Neural crest cell (in vitro differentiated cells): ENCODE results near the gene SLC26A8. TPM values are rescaled to one million over a fixed set of nuclear protein-coding genes. Genes with fewer than 3 reads are reported as not detected.

Experiments used
- DNase-seq: peaks from one replicate; pipeline ENCODE4 v3.0.0; 2021; ENCODE audit warnings: low read depth, mixed read lengths, low spot score
- H3K27ac Mint-ChIP-seq: one replicate; pipeline ENCODE4 v1.8.0; 2021; ENCODE audit warnings: mild to moderate bottlenecking, mixed read lengths; ENCODE audit not compliant: unreplicated experiment
- H3K27me3 Mint-ChIP-seq: 2 replicates; pipeline ENCODE4 v1.8.0; 2021; ENCODE audit warnings: low read depth, mild to moderate bottlenecking, mixed read lengths
- H3K36me3 Mint-ChIP-seq: 2 replicates; pipeline ENCODE4 v1.8.0; 2021; ENCODE audit warnings: low read depth, mild to moderate bottlenecking, mixed read lengths
- H3K4me1 Mint-ChIP-seq: 2 replicates; pipeline ENCODE4 v1.8.0; 2021; ENCODE audit warnings: mixed read lengths
- H3K4me3 Mint-ChIP-seq: one replicate; pipeline ENCODE4 v1.8.0; 2021; ENCODE audit warnings: mild to moderate bottlenecking, mixed read lengths
- H3K9me3 Mint-ChIP-seq: 2 replicates; pipeline ENCODE4 v1.8.0; 2021; ENCODE audit warnings: mixed read lengths
- CTCF ChIP-seq: fragments of 200-600 bp; sonication (generic); conservative IDR thresholded peaks from 2 replicates; pipeline ENCODE4 v1.5.0; 2021; ENCODE audit warnings: antibody characterized with exemption, mild to moderate bottlenecking
- total RNA-seq: library from RNA; stranded (reverse); gene quantifications from 2 replicates; pipeline ENCODE4 v1.2.1, GENCODE V29; 2021

The SLC26A8 gene
- total RNA-seq, 1 donor from 2014 or later = 0.33 TPM

- Mint-ChIP-seq H3K27ac (no peak overlapping the region), H3K4me3 (peak overlapping the region; percentile 35), H3K36me3 (peaks cover 3% of the 10 kb centered on the region)
Observed at GRCh38 chr6:36032261-36032660, 7.8 kb upstream of the SLC26A8 start.

GRCh38 chr6:36029464-36029863, 5.0 kb upstream of the SLC26A8 start:
- Mint-ChIP-seq H3K4me1 (peaks cover 32% of the 10 kb centered on the region), H3K27ac (no peak overlapping the region), H3K4me3 (peak overlapping the region; percentile 92), H3K9me3 (peaks cover 4% of the 10 kb centered on the region), H3K27me3 (peaks cover 22% of the 10 kb centered on the region), H3K36me3 (peaks cover 3% of the 10 kb centered on the region)
- no peak for DNase-seq
- no peak for TF ChIP-seq CTCF

More at GRCh38 chr6:36032261-36032660, 7.8 kb upstream of the SLC26A8 start:
- peaks cover 4% of the 10 kb centered on the region for H3K27me3 Mint-ChIP-seq
- TF ChIP-seq CTCF = no peak
- peaks cover 25% of the 10 kb centered on the region for H3K4me1 Mint-ChIP-seq
- H3K9me3 Mint-ChIP-seq = peaks cover 3% of the 10 kb centered on the region
- no peak for DNase-seq

- peak overlapping the region; percentile 81 for H3K27ac Mint-ChIP-seq
- peak overlapping the region; percentile 92 for H3K4me3 Mint-ChIP-seq
- peaks cover 36% of the 10 kb centered on the region for H3K4me1 Mint-ChIP-seq
- peak; percentile 12 for DNase-seq
- peaks cover 3% of the 10 kb centered on the region for H3K36me3 Mint-ChIP-seq
- TF ChIP-seq CTCF = no peak
- peaks cover 25% of the 10 kb centered on the region for H3K27me3 Mint-ChIP-seq
- H3K9me3 Mint-ChIP-seq = peaks cover 4% of the 10 kb centered on the region
Observed at GRCh38 chr6:36028877-36029324, 4.5 kb upstream of the SLC26A8 start.

GRCh38 chr6:36028088-36028876, 3.8 kb upstream of the SLC26A8 start:
- H3K4me1 Mint-ChIP-seq = peaks cover 39% of the 10 kb centered on the region
- TF ChIP-seq CTCF = no peak
- H3K27me3 Mint-ChIP-seq = peaks cover 28% of the 10 kb centered on the region
- peak overlapping the region; percentile 81 for H3K27ac Mint-ChIP-seq
- peak overlapping the region; percentile 92 for H3K4me3 Mint-ChIP-seq
- peak; percentile 25 for DNase-seq
- H3K9me3 Mint-ChIP-seq = peaks cover 4% of the 10 kb centered on the region
- H3K36me3 Mint-ChIP-seq = peaks cover 3% of the 10 kb centered on the region

- Mint-ChIP-seq H3K27me3 (peaks cover 28% of the 10 kb centered on the region), H3K36me3 (peaks cover 3% of the 10 kb centered on the region), H3K4me3 (peak within 1 kb of the TSS; percentile 92)
Observed at GRCh38 chr6:36027501-36028087, 3.2 kb upstream of the SLC26A8 start, which contains the start of gene MAPK14. MAPK14 (plus strand) TSS chr6:36027808; CDS start chr6:36028158, 350 bp downstream.

More at GRCh38 chr6:36027501-36028087, 3.2 kb upstream of the SLC26A8 start, which contains the start of gene MAPK14:
- Mint-ChIP-seq H3K27ac (no peak within 1 kb of the TSS), H3K9me3 (peaks cover 4% of the 10 kb centered on the region), H3K4me1 (peaks cover 39% of the 10 kb centered on the region)
- peak; percentile 98 for DNase-seq
- peak; percentile 86 for TF ChIP-seq CTCF
